ENCODE results near the gene ERF.

DNA sequence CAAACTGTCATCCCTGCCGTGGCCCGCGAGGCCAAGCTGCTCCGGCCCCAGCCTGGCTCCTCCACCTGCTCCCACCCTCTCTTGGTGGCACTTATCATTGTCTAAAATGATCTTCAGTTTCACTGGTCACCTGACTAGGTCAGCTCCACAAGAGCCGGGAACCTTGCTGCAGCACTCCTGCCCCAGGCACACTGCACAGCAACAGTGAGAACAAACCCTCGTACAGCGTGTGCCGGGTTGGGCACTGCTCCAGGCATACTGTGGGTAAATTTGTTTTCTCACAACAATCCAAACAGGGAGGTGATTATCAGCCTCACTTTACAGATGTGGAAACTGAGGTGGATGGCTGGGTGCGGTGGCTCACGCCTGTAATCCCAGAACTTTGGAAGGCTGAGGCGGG is 46.3 kb downstream of the ERF start:
- TF ChIP-seq, protein P1, sequence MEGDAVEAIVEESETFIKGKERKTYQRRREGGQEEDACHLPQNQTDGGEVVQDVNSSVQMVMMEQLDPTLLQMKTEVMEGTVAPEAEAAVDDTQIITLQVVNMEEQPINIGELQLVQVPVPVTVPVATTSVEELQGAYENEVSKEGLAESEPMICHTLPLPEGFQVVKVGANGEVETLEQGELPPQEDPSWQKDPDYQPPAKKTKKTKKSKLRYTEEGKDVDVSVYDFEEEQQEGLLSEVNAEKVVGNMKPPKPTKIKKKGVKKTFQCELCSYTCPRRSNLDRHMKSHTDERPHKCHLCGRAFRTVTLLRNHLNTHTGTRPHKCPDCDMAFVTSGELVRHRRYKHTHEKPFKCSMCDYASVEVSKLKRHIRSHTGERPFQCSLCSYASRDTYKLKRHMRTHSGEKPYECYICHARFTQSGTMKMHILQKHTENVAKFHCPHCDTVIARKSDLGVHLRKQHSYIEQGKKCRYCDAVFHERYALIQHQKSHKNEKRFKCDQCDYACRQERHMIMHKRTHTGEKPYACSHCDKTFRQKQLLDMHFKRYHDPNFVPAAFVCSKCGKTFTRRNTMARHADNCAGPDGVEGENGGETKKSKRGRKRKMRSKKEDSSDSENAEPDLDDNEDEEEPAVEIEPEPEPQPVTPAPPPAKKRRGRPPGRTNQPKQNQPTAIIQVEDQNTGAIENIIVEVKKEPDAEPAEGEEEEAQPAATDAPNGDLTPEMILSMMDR (IDR thresholded peaks at IDR 0.05; ENCODE audit: poor library complexity, severe bottlenecking) = no peak
- no peak for TF ChIP-seq EZH2 (IDR thresholded peaks at IDR 0.05; ENCODE audit: borderline replicate concordance, insufficient read depth, low read length, poor library complexity, severe bottlenecking)
- TF ChIP-seq POLR2AphosphoS5 (IDR thresholded peaks at IDR 0.05) = no peak
